ENCODE results near the gene DLX1.

GRCh38 chr2:172056293-172056692, 29.0 kb upstream of the DLX1 start:
- TF ChIP-seq CTCF (IDR thresholded peaks at IDR 0.05) (no peak), POLR2A (IDR thresholded peaks at IDR 0.05) (no peak)
